Measurements from ENCODE around the gene PTPRJ. TPM values are rescaled to one million over a fixed set of nuclear protein-coding genes. Genes with fewer than 3 reads are reported as not detected.

The PTPRJ gene
- polyA plus RNA-seq, 1 donor from 2014 or later, result 8.6 TPM

GRCh38 chr11:48006301-48006992 lies 26.1 kb downstream of the PTPRJ start:
- Histone ChIP-seq H2AFZ (ENCODE audit: low read depth, low read length) (no peak overlapping the region), H3K79me2 (replicated peaks; ENCODE audit: insufficient read depth, low read length) (peaks cover 9% of the 10 kb centered on the region), H3K27ac (ENCODE audit: low read length) (peak overlapping the region; percentile 28), H4K20me1 (ENCODE audit: insufficient read depth) (no peaks in the 10 kb centered on the region), H3K9me3 (ENCODE audit: low read length) (no peaks in the 10 kb centered on the region), H3K36me3 (ENCODE audit: insufficient read depth, low read length) (no peaks in the 10 kb centered on the region), H3K9me2 (ENCODE audit: insufficient read depth, low read length) (no peaks in the 10 kb centered on the region), H3K9ac (ENCODE audit: low read length) (peak overlapping the region; percentile 16), H3F3A (ENCODE audit: insufficient read depth, low read length, poor library complexity, severe bottlenecking) (no peaks in the 10 kb centered on the region), H3K4me2 (ENCODE audit: low read length) (no peak overlapping the region), H3K27me3 (ENCODE audit: insufficient read depth, low read depth, low read length) (no peaks in the 10 kb centered on the region), H3K4me3 (ENCODE audit: low read length) (no peak overlapping the region)
- no peak for TF ChIP-seq SMC3 (conservative IDR thresholded peaks at IDR 0.05; ENCODE audit: poor library complexity)
- no peak for TF ChIP-seq RAD21 (conservative IDR thresholded peaks at IDR 0.05)
- TF ChIP-seq REST (IDR thresholded peaks at IDR 0.05; ENCODE audit: borderline replicate concordance), result no peak
- TF ChIP-seq MXI1 (conservative IDR thresholded peaks at IDR 0.05; ENCODE audit: poor library complexity, severe bottlenecking), result no peak

GRCh38 chr11:48007677-48008076 lies 27.3 kb downstream of the PTPRJ start:
- no peak overlapping the region for H3K4me2 ChIP-seq (ENCODE audit: low read length)
- H3K79me2 ChIP-seq (replicated peaks; ENCODE audit: insufficient read depth, low read length), result peaks cover 9% of the 10 kb centered on the region
- H4K20me1 ChIP-seq (ENCODE audit: insufficient read depth), result no peaks in the 10 kb centered on the region
- TF ChIP-seq CTCF (IDR thresholded peaks at IDR 0.05; ENCODE audit: poor library complexity, severe bottlenecking), result no peak
- no peak overlapping the region for H3K9ac ChIP-seq (ENCODE audit: low read length)
- H3K9me3 ChIP-seq (ENCODE audit: low read length), result no peaks in the 10 kb centered on the region
- H3K27ac ChIP-seq (ENCODE audit: low read length), result no peak overlapping the region
- no peak overlapping the region for H3K4me3 ChIP-seq (ENCODE audit: low read length)
- no peaks in the 10 kb centered on the region for H3F3A ChIP-seq (ENCODE audit: insufficient read depth, low read length, poor library complexity, severe bottlenecking)
- H2AFZ ChIP-seq (ENCODE audit: low read depth, low read length), result no peak overlapping the region
- H3K36me3 ChIP-seq (ENCODE audit: insufficient read depth, low read length), result no peaks in the 10 kb centered on the region
- H3K9me2 ChIP-seq (ENCODE audit: insufficient read depth, low read length), result no peaks in the 10 kb centered on the region
- H3K27me3 ChIP-seq (ENCODE audit: insufficient read depth, low read depth, low read length), result no peaks in the 10 kb centered on the region

GRCh38 chr11:48008951-48009270 lies 28.6 kb downstream of the PTPRJ start:
- no peak overlapping the region for H3K27ac ChIP-seq (ENCODE audit: low read length)
- no peak overlapping the region for H2AFZ ChIP-seq (ENCODE audit: low read depth, low read length)
- H3F3A ChIP-seq (ENCODE audit: insufficient read depth, low read length, poor library complexity, severe bottlenecking), result no peaks in the 10 kb centered on the region
- no peaks in the 10 kb centered on the region for H4K20me1 ChIP-seq (ENCODE audit: insufficient read depth)
- no peaks in the 10 kb centered on the region for H3K36me3 ChIP-seq (ENCODE audit: insufficient read depth, low read length)
- H3K79me2 ChIP-seq (replicated peaks; ENCODE audit: insufficient read depth, low read length), result peaks cover 9% of the 10 kb centered on the region
- no peak overlapping the region for H3K9ac ChIP-seq (ENCODE audit: low read length)
- H3K4me3 ChIP-seq (ENCODE audit: low read length), result no peak overlapping the region
- no peaks in the 10 kb centered on the region for H3K9me3 ChIP-seq (ENCODE audit: low read length)
- H3K9me2 ChIP-seq (ENCODE audit: insufficient read depth, low read length), result no peaks in the 10 kb centered on the region
- TF ChIP-seq EP300 (conservative IDR thresholded peaks at IDR 0.05; ENCODE audit: poor library complexity, severe bottlenecking), result no peak
- no peak for TF ChIP-seq CTCF (IDR thresholded peaks at IDR 0.05; ENCODE audit: poor library complexity, severe bottlenecking)
- no peak for TF ChIP-seq TAF1 (IDR thresholded peaks at IDR 0.05; ENCODE audit: low read depth)
- no peak for TF ChIP-seq REST (IDR thresholded peaks at IDR 0.05; ENCODE audit: borderline replicate concordance)
- TF ChIP-seq RAD21 (conservative IDR thresholded peaks at IDR 0.05), result no peak
- TF ChIP-seq POLR2AphosphoS5 (IDR thresholded peaks at IDR 0.05), result no peak
- TF ChIP-seq EZH2 (IDR thresholded peaks at IDR 0.05; ENCODE audit: borderline replicate concordance, insufficient read depth, low read length, poor library complexity, severe bottlenecking), result no peak
- TF ChIP-seq SMC3 (conservative IDR thresholded peaks at IDR 0.05; ENCODE audit: poor library complexity), result no peak
- TF ChIP-seq MXI1 (conservative IDR thresholded peaks at IDR 0.05; ENCODE audit: poor library complexity, severe bottlenecking), result no peak
- no peaks in the 10 kb centered on the region for H3K27me3 ChIP-seq (ENCODE audit: insufficient read depth, low read depth, low read length)
- no peak overlapping the region for H3K4me2 ChIP-seq (ENCODE audit: low read length)
